H54 (cell line): Measurements from ENCODE around the gene UTP20.

Experiments used
- DNase-seq: peaks from one replicate; pipeline ENCODE4 v3.0.0; 2011; ENCODE audit warnings: low spot score, mixed read lengths; ENCODE audit not compliant: insufficient read length
- FAIRE-seq: peaks from 3 replicates; lab custom pipeline; 2011; peaks lifted over from hg19 to GRCh38; lab: Jason Lieb, UNC
- POLR2A ChIP-seq: IDR thresholded peaks from 2 replicates; pipeline ENCODE4 v1.6.1; 2011; ENCODE audit warnings: low read depth, mild to moderate bottlenecking, low read length

UTP20 gene

DNA sequence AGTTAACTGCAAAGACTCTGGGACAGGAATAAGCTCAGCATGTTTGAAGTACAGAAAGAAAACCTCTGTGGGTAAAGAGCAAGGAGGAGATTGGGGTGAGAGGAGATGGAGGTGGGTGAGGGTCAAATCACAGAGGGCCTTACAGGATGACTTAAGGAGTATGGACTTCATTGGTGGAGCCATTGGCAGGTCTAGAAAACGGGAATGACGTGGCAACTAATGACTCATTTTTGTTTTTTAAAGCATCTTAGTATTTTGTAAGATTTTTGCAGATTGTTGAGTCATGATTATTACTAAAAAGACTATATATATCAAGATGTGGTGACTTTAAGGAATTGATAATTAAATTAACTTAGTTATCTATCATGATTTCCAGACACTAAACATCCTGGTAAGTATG lies 18.5 kb downstream of the UTP20 start:
- FAIRE-seq (no peak), DNase-seq (peak; percentile 15)
- no peak for TF ChIP-seq POLR2A

DNA sequence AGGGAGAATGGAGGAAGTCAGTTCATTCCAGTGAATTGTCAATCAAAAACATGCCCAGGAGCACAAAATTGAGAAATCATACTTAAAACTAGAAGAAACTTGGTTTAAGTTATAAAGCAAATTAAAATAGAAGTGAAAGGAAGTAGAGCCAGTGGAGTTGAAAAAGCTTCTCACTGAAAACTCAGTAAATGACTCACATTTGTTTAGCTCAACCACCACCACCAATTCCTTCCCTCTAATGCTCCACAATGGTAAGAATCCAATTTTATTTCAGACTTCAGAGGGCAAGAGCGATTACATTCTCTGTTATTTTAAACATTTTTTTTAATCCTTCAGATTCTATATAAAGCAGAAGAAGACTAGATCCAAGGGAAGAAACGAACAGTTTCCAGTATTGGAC lies 19.4 kb downstream of the UTP20 start:
- no peak for FAIRE-seq

DNA sequence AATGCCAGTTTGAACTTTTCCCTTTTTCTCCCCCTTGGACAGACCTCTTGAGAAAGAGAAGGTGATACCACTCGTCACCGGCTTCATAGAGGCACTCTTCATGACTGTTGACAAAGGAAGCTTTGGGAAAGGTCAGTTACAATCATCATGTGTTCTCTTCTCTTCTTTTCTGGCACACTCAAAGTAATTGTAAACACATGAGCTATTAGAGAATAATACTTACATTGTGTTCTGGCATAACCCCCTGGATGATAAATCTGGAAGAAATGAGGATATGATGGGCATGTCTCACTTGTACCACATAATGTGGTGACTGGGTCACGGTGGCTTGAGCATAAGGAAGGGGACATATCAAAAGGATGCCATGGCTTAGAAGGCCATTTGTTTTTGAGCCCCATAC lies 20.0 kb downstream of the UTP20 start:
- no peak for FAIRE-seq
- no peak for DNase-seq
- no peak for TF ChIP-seq POLR2A

More for the DNA sequence above, 19.4 kb downstream of the UTP20 start:
- DNase-seq = no peak
- TF ChIP-seq POLR2A = no peak

DNA sequence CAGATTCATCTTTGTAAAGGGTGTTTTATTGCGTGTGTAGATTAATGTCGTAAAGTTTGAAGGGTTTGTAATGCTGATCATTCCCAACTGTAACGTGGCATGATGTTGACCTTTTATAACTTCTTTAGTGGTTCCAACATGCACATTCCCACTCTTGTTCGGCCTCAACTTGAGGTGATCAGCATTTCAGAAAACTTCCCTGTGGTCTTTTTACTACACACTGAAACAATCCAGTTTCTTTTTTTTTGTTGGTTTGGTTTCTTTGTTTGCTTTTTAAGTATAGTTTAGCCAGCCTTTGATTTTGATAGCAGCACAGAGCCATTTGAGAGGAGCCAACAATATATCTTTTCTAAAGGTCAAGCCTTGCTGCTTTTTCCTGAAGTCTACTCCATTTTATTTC lies 22.8 kb downstream of the UTP20 start:
- TF ChIP-seq POLR2A = no peak
- no peak for FAIRE-seq

DNA sequence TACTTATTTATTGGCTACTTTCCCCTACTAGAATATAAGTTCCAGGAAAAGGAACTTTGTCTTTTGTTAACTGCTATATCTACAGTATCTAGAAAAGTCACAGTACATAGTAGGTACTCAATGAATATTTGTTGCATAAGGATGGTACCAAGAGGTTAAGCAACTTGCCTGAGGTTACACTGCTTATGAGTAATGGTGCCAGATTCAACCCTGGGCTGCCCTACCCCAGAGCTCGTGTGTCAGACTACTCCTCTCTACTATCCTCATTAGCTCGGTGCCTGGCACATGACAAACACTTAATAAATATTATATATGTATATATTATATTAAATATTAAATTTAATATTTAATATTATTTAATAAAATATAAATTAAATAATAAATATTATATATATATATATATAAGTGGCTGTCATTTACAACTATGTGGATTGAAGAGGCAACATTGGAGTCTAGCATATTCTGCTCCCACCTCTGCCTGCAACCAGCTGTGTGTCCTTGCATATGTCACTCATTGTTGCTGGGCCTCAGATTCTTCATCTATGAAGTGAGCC lies 25.4 kb downstream of the UTP20 start:
- TF ChIP-seq POLR2A = no peak
- DNase-seq (no peak), FAIRE-seq (no peak)

More for the DNA sequence above, 22.8 kb downstream of the UTP20 start:
- no peak for DNase-seq

DNA sequence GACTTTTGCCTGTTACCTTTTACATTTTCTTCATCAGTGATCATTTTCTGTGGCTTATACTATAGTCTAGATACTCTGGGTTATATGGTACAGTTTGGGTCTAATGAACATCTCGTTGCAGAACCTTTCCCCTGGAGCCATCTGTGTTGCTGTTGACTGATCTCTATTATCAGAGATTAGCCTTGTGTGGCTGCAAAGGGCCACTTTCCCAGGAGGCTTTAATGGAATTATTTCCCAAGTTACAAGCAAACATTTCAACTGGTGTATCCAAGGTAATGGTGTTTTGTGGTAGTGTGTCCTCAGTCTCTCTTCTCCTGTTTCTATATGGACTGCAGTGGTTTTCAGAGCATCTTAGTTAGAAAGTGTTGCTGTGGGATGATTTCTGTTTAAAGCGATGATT lies 25.9 kb downstream of the UTP20 start:
- FAIRE-seq = no peak

DNA sequence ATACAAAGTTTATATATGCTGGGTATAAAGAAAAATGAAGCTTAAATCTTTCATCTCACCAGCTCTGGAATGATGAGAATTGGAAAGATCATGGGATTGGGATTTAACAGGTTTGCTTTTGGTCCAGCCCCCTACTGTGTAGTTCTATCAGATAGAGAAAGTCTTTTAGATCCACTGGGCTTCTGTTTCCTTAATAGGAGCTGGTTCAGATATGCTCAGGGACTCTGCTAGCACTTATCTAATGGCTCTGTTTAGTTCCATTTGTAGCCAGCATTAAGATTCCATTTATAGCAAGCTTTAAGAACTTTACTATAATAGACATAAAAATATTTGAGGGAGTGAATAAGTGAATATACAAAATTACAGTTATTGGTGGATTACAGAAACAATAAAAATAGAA lies 42.6 kb downstream of the UTP20 start:
- no peak for DNase-seq
- TF ChIP-seq POLR2A = no peak
- FAIRE-seq = no peak

More for the DNA sequence above, 25.9 kb downstream of the UTP20 start:
- no peak for DNase-seq
- TF ChIP-seq POLR2A = no peak

DNA sequence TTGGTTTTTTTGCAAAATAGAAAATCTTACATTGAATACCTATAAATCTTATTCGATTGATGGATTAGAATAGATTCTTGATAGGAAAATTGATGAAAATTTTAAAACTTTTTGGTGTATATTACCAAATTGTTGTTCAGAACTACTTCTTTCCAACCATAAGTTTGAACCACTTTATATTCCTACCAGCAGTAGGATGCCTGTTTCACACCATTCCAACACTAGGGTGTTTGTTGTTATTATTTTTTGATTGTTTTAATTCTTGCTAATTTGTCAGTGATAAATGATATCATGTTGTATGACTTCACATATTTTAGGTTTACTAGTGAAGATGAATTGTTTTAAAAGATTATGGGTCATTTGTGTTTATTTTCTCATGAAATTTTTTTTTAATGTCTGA lies 43.4 kb downstream of the UTP20 start:
- no peak for DNase-seq
- no peak for TF ChIP-seq POLR2A
- FAIRE-seq = no peak

DNA sequence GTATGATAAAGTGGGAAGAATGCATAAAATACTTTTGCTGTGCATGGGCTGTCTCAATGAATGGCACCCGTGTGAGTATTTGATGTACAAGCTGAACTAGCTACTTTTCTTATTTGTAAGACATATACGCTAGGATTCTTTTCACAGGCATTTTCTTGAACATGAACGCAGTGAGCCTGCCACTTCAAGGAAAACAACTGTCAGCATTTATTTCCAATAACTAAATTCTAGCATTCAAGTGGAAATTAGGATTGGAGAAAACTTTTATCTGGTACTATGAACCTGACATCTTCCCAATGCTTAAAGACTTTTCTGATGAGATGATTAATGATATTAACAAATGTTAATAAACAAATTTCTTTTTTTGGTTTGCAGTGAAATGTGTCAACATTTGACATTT lies 45.7 kb downstream of the UTP20 start:
- FAIRE-seq = no peak
- no peak for DNase-seq
- no peak for TF ChIP-seq POLR2A

DNA sequence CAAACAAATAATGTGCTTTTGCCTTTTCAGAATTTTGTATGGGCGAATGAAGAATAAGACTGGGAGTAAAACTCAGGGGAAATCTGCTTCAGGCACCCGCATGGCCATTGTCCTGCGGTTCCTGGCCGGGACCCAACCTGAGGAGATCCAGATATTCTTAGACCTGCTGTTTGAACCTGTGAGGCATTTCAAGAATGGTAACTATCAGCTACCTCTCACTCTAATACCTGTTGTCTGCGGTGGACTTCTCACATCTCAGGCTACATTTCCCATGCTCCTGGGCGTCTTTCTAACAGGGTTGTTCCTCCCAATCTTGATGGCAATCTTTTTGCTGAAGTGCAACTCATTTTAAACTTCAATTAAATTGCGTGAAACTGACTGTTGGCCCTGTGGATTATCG lies 47.1 kb downstream of the UTP20 start:
- FAIRE-seq (no peak), DNase-seq (no peak)
- TF ChIP-seq POLR2A = no peak

DNA sequence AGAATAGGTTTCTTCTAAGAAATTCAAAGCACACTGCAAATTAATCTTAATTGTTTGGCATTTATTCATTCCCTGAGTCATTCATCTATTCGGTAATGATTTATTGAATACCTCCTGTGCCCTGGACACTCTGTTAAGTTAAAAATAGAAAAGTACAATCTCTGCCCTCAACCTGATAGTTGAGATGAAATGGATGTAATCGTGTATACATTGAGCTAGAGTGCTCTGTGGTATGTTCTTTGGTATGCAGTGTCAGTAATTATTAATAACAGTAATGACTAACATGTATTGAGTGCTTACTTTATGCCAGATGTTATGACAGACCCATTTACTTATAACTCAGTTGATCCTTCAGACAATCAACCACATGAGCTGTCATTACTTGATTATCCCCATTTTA lies 47.6 kb downstream of the UTP20 start:
- DNase-seq = no peak
- no peak for FAIRE-seq
- no peak for TF ChIP-seq POLR2A

DNA sequence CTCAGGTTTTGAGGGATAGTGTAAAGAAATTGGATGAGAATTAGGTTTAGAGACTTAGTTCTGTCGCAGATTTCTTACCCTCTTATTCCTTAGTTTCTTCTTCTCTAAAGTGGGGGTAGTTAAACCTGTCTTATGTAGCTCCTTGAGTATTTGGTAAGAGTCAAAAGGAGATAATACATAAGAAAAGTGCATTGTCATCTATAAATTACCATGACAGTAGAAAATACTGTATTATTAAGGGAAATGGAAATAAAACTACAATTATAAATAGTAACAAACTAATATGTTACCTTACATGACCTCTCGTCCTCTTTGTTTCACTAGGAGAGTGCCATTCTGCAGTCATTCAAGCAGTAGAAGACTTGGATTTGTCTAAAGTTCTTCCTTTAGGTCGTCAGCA lies 49.0 kb downstream of the UTP20 start:
- FAIRE-seq (no peak), DNase-seq (no peak)
- no peak for TF ChIP-seq POLR2A

DNA sequence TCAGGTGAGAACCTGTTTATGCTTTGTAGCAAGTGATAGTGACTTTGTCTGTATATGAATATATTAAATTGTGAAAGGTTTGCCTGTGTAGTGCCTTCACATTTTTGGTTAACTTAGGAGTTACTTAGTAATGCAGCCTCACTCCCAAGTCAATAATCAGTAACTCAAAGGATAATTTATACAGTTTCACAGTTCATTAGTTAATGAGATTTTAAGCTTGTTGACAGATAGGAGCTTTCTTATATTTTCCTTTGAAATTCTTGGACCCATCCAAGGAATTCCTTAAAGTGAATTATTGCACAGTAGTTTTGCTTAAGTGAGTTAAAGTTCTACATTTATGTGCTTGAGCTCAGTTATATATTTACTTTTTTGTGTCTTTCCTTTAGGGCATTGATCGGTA lies 50.7 kb downstream of the UTP20 start:
- no peak for FAIRE-seq
- TF ChIP-seq POLR2A = no peak

DNA sequence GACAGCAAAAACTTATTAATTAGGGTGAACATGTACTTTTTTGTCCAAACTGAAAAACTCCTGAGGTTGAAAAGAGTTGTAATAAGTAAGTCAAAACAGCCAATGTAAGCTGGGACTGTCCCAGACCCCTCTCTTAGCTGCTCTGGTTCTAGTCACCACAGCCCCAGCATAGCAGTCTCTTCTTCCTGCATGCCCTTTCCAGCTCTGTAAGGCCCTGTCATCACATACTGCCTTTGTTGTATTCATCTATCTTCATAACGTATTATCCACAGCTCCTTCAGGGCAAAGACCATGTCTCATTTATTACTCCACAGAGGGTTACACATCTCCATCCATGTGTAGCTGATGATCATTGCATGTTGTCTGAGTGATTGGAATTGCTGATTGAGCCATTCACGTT lies 56.5 kb downstream of the UTP20 start:
- TF ChIP-seq POLR2A = no peak
- no peak for FAIRE-seq
- no peak for DNase-seq

More for the DNA sequence above, 50.7 kb downstream of the UTP20 start:
- no peak for DNase-seq

DNA sequence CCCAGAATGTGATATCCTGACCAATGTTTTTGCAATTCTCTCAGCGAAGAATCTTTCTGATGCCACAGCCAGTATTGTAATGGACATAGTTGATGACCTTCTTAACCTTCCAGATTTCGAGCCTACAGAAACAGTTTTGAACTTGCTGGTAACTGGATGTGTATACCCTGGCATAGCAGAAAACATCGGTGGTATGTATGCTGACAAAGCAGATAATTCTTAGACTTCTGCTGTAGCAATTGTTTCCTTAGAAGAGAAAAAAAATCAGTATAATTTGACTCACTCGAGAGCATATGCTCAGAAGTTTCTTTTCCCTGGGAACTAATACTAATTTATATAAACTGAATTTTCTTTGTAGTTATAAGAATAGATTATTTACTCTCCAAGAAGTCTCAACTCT lies 58.2 kb downstream of the UTP20 start:
- FAIRE-seq (no peak), DNase-seq (no peak)
- TF ChIP-seq POLR2A = no peak

DNA sequence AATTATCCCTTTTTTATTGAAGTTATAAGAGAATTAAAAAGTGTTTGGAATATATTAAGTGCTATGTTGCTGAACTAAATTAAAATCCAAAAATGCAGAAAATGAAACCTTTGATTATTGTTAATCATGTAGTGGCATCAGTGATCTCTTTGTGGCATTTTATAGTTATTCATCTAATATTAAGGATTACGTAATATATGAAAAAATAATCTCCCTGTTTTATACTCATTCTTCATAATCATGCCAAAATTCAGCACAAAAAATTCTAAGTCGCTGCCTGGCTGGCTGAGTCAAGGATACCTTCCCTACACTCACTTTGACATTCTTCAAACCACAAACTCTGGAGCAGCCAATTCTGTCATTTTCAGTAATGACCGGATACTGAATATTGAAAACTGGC lies 64.0 kb downstream of the UTP20 start:
- no peak for TF ChIP-seq POLR2A
- no peak for FAIRE-seq
- no peak for DNase-seq
